ENCODE data around the gene XIRP2. TPM values are rescaled to one million over a fixed set of nuclear protein-coding genes. Genes with fewer than 3 reads are reported as not detected.
"Not testable (repeated sequence)": the region's sequence is repeated elsewhere in the genome, so short reads cannot be mapped to it uniquely, and the experiment has no call there.

XIRP2 gene
- polyA plus RNA-seq, 1 experiment = not detected

- no peak for DNase-seq (ENCODE audit: low read depth)
- TF ChIP-seq CTCF (IDR thresholded peaks at IDR 0.05; ENCODE audit: insufficient read depth, low read depth, low read length) = no peak
- Histone ChIP-seq H3K4me3 (ENCODE audit: low read depth, low read length) (no peak overlapping the region), H3K27me3 (ENCODE audit: control insufficient read depth, insufficient read depth, low read length) (no peaks in the 10 kb centered on the region), H3K36me3 (ENCODE audit: control insufficient read depth, insufficient read depth, low read length) (no peaks in the 10 kb centered on the region)
- ChIA-PET POLR2A (no interaction called here), CTCF (no interaction called here)
Measured at GRCh38 chr2:167013227-167013626, 124.9 kb downstream of the XIRP2 start.

- CTCF ChIA-PET = no interaction called here
- POLR2A ChIA-PET = no interaction called here
- Histone ChIP-seq H3K4me3 (ENCODE audit: low read depth, low read length) (no peak overlapping the region), H3K27me3 (ENCODE audit: control insufficient read depth, insufficient read depth, low read length) (no peaks in the 10 kb centered on the region), H3K36me3 (ENCODE audit: control insufficient read depth, insufficient read depth, low read length) (no peaks in the 10 kb centered on the region)
- no peak for TF ChIP-seq CTCF (IDR thresholded peaks at IDR 0.05; ENCODE audit: insufficient read depth, low read depth, low read length)
- DNase-seq (ENCODE audit: low read depth) = no peak
Measured at GRCh38 chr2:167015806-167016205, 127.5 kb downstream of the XIRP2 start.

GRCh38 chr2:167017021-167017420 is 128.7 kb downstream of the XIRP2 start:
- H3K27me3 ChIP-seq (ENCODE audit: control insufficient read depth, insufficient read depth, low read length) = no peaks in the 10 kb centered on the region
- H3K36me3 ChIP-seq (ENCODE audit: control insufficient read depth, insufficient read depth, low read length) = no peaks in the 10 kb centered on the region
- ChIA-PET CTCF (interaction anchor here (0.9 kb wide), 1 partner anchor 193 kb away, joined by 3 read pairs; no protein-coding TSS in a partner anchor), POLR2A (no interaction called here)
- TF ChIP-seq CTCF (IDR thresholded peaks at IDR 0.05; ENCODE audit: insufficient read depth, low read depth, low read length) = no peak
- DNase-seq (ENCODE audit: low read depth) = no peak
- H3K4me3 ChIP-seq (ENCODE audit: low read depth, low read length) = no peak overlapping the region

- POLR2A ChIA-PET = no interaction called here
- no peak for TF ChIP-seq CTCF (IDR thresholded peaks at IDR 0.05; ENCODE audit: insufficient read depth, low read depth, low read length)
- H3K36me3 ChIP-seq (ENCODE audit: control insufficient read depth, insufficient read depth, low read length) = no peaks in the 10 kb centered on the region
- no peak overlapping the region for H3K4me3 ChIP-seq (ENCODE audit: low read depth, low read length)
- no peaks in the 10 kb centered on the region for H3K27me3 ChIP-seq (ENCODE audit: control insufficient read depth, insufficient read depth, low read length)
- DNase-seq (ENCODE audit: low read depth) = no peak
- CTCF ChIA-PET = no interaction called here
Measured at GRCh38 chr2:167018590-167018989, 130.3 kb downstream of the XIRP2 start.

- no peak for TF ChIP-seq CTCF (IDR thresholded peaks at IDR 0.05; ENCODE audit: insufficient read depth, low read depth, low read length)
- Histone ChIP-seq H3K4me3 (ENCODE audit: low read depth, low read length) (no peak overlapping the region), H3K36me3 (ENCODE audit: control insufficient read depth, insufficient read depth, low read length) (no peaks in the 10 kb centered on the region), H3K27me3 (ENCODE audit: control insufficient read depth, insufficient read depth, low read length) (no peaks in the 10 kb centered on the region)
- POLR2A ChIA-PET = no interaction called here
- CTCF ChIA-PET = no interaction called here
- DNase-seq (ENCODE audit: low read depth) = no peak
Measured at GRCh38 chr2:167028503-167028902, 140.2 kb downstream of the XIRP2 start.

- H3K4me3 ChIP-seq (ENCODE audit: low read depth, low read length); POLR2A ChIA-PET; DNase-seq (ENCODE audit: low read depth); CTCF ChIA-PET; H3K27me3 ChIP-seq (ENCODE audit: control insufficient read depth, insufficient read depth, low read length); H3K36me3 ChIP-seq (ENCODE audit: control insufficient read depth, insufficient read depth, low read length): not testable (repeated sequence)
Measured at GRCh38 chr2:167034976-167035375, 146.7 kb downstream of the XIRP2 start.
